CD14-positive monocyte (primary cell): ENCODE data around the gene PHACTR3. TPM values are rescaled to one million over a fixed set of nuclear protein-coding genes. Genes with fewer than 3 reads are reported as not detected.

Experiments
- DNase-seq, 3 donors: peaks; one replicate each; pipeline ENCODE4 v3.0.0-alpha.2; 2011 to 2022
- H2AFZ ChIP-seq: 2 replicates; pipeline ENCODE4 v1.6.0; 2012; ENCODE audit warnings: mild to moderate bottlenecking, low read depth, low read length, inconsistent platforms; ENCODE audit not compliant: insufficient read depth, poor library complexity, severe bottlenecking
- H3K27ac ChIP-seq, 2 donors: 1 replicate in 1 of 2; 2 replicates in 1 of 2; pipeline ENCODE4 v1.5.1; 2012 to 2013; ENCODE audit warnings: low read length in 2 of 2, control low read depth in 1 of 2, inconsistent platforms in 1 of 2, low read depth in 1 of 2, mild to moderate bottlenecking in 1 of 2
- H3K27me3 ChIP-seq, 2 donors: one replicate each; pipeline versions ENCODE4 v1.6.0 to v1.6.1; 2011 to 2013; ENCODE audit warnings: low read length in 2 of 2; ENCODE audit not compliant: control insufficient read depth in 2 of 2, insufficient read depth in 2 of 2
- H3K36me3 ChIP-seq, 2 donors: replicated peaks in 1 of 2; 1 replicate in 1 of 2; 2 replicates in 1 of 2; pipeline versions ENCODE4 v1.5.1 to v1.6.1; 2012 to 2013; ENCODE audit warnings: low read length in 2 of 2, control low read depth in 1 of 2, inconsistent platforms in 1 of 2, mild to moderate bottlenecking in 1 of 2; ENCODE audit not compliant: insufficient read depth in 2 of 2, control insufficient read depth in 1 of 2
- H3K4me1 ChIP-seq, 2 donors: 1 replicate in 1 of 2; 2 replicates in 1 of 2; pipeline versions ENCODE4 v1.5.1 to v1.6.1; 2012 to 2013; ENCODE audit warnings: low read length in 2 of 2, control low read depth in 1 of 2, inconsistent platforms in 1 of 2, mild to moderate bottlenecking in 1 of 2, moderate library complexity in 1 of 2; ENCODE audit not compliant: insufficient read depth in 2 of 2, control insufficient read depth in 1 of 2
- H3K4me2 ChIP-seq: replicated peaks from 2 replicates; pipeline ENCODE3; 2012; ENCODE audit warnings: low read length, moderate library complexity, mild to moderate bottlenecking; ENCODE audit not compliant: poor library complexity, severe bottlenecking; ENCODE audit errors: extremely low read depth
- H3K4me3 ChIP-seq, 3 experiments: fragments of 200-600 bp in 1 of 3; sonication (generic) in 1 of 3; replicated peaks in 1 of 3; 1 replicate in 2 of 3; 2 replicates in 1 of 3; pipeline ENCODE4 v1.5.1; 2011 to 2013; ENCODE audit warnings: low read length in 3 of 3, mild to moderate bottlenecking in 3 of 3, control low read depth in 2 of 3, low read depth in 2 of 3, inconsistent platforms in 1 of 3, moderate library complexity in 1 of 3
- H3K79me2 ChIP-seq: 2 replicates; pipeline ENCODE4 v1.6.0; 2012; ENCODE audit warnings: mild to moderate bottlenecking, control low read depth, inconsistent platforms, low read length, moderate library complexity; ENCODE audit not compliant: insufficient read depth
- H3K9ac ChIP-seq: 2 replicates; pipeline ENCODE4 v1.6.0; 2017; ENCODE audit warnings: low read length, mild to moderate bottlenecking; ENCODE audit not compliant: insufficient read depth, poor library complexity, severe bottlenecking
- H3K9me3 ChIP-seq, 2 donors: replicated peaks in 1 of 2; 1 replicate in 1 of 2; 2 replicates in 1 of 2; pipeline versions ENCODE4 v1.5.1 to v1.6.1; 2012 to 2013; ENCODE audit warnings: low read length in 2 of 2, control low read depth in 1 of 2; ENCODE audit not compliant: control insufficient read depth in 1 of 2, insufficient read depth in 1 of 2
- H4K20me1 ChIP-seq: 2 replicates; pipeline ENCODE4 v1.6.0; 2012; ENCODE audit warnings: mild to moderate bottlenecking, low read length, control low read depth, moderate library complexity; ENCODE audit not compliant: insufficient read depth
- H3K27ac Mint-ChIP-seq, 7 donors: one replicate each; pipeline ENCODE4 v1.8.0; 2020; ENCODE audit warnings: mild to moderate bottlenecking in 7 of 7, mixed read lengths in 7 of 7, moderate library complexity in 6 of 7, inconsistent platforms in 2 of 7
- H3K27me3 Mint-ChIP-seq, 3 donors: one replicate each; pipeline ENCODE4 v1.8.0; 2021 to 2022; ENCODE audit warnings: low read depth in 3 of 3, mild to moderate bottlenecking in 3 of 3, mixed read lengths in 3 of 3, moderate library complexity in 3 of 3, inconsistent platforms in 1 of 3
- H3K36me3 Mint-ChIP-seq, 2 donors: one replicate each; pipeline ENCODE4 v1.8.0; 2020; ENCODE audit warnings: mixed read lengths in 2 of 2, inconsistent platforms in 1 of 2, mild to moderate bottlenecking in 1 of 2
- H3K4me1 Mint-ChIP-seq: one replicate; pipeline ENCODE4 v1.8.0; 2020; ENCODE audit warnings: mild to moderate bottlenecking, mixed read lengths
- H3K4me3 Mint-ChIP-seq, 2 donors: one replicate each; pipeline ENCODE4 v1.8.0; 2020; ENCODE audit warnings: mild to moderate bottlenecking in 2 of 2, mixed read lengths in 2 of 2, moderate library complexity in 1 of 2
- H3K9me3 Mint-ChIP-seq, 7 donors: one replicate each; pipeline ENCODE4 v1.8.0; 2020 to 2022; ENCODE audit warnings: mixed read lengths in 7 of 7, mild to moderate bottlenecking in 6 of 7, moderate library complexity in 6 of 7, inconsistent platforms in 2 of 7
- CTCF ChIP-seq: fragments of 200-600 bp; IDR thresholded peaks from one replicate; pipeline ENCODE4 v1.8.0; 2022; ENCODE audit warnings: antibody characterized with exemption, mild to moderate bottlenecking
- WGBS: methylation state at CpG from one replicate; pipeline ENCODE4 v1.1.5; 2013; ENCODE audit warnings: missing lambda C conversion rate; ENCODE audit not compliant: insufficient coverage; 5-methylcytosine and 5-hydroxymethylcytosine counted together
- intact Hi-C, 2 donors: fragments of 100-400 bp; cut with micrococcal nuclease; formaldehyde crosslinking; loops; one replicate each; pipeline versions ENCODE4 v1.15.0 to v1.15.1; 2023
- polyA plus RNA-seq, 3 donors: library from polyadenylated mRNA; depleted of rRNA in 1 of 3; unstranded in 2 of 3; stranded (reverse) in 1 of 3; fragments of 300-500 nt in 2 of 3; fragments of >200 nt in 1 of 3; fragmentation: Illumina TruSeq in 2 of 3; gene quantifications; 1 replicate in 2 of 3; 2 replicates in 1 of 3; pipeline ENCODE4 v1.2.3, GENCODE V29; 2012 to 2021

The PHACTR3 gene
- polyA plus RNA-seq, 3 donors: 0.11 to 0.17 TPM; not detected in 1

- H4K20me1 ChIP-seq: no peaks in the 10 kb centered on the region
- H3K27ac Mint-ChIP-seq: no peak overlapping the region
- H3K27me3 Mint-ChIP-seq: peaks cover 35 to 49% (median 40%) of the 10 kb centered on the region in 3 donors
- no peak overlapping the region for H2AFZ ChIP-seq
- H3K27me3 ChIP-seq: peaks cover 6 to 38% of the 10 kb centered on the region in 2 donors
- WGBS: no CpG with 5 or more reads among the region's 4 CpGs
- peaks cover 6% of the 10 kb centered on the region for H3K4me1 Mint-ChIP-seq
- intact Hi-C loops: loop anchor here in 1 of 2 donors (5.0 kb wide), 1 partner anchor 180 kb away; no protein-coding TSS in a partner anchor
- H3K27ac ChIP-seq: no peak overlapping the region
- H3K4me3 ChIP-seq: no peak overlapping the region
- no peak for DNase-seq
- H3K4me1 ChIP-seq: peaks cover 4 to 6% of the 10 kb centered on the region in 2 donors
- no peaks in the 10 kb centered on the region for H3K79me2 ChIP-seq
- no peak overlapping the region for H3K4me2 ChIP-seq
- H3K36me3 Mint-ChIP-seq: peaks cover 0 to 3% of the 10 kb centered on the region in 2 donors
- H3K9ac ChIP-seq: no peak overlapping the region
- H3K4me3 Mint-ChIP-seq: no peak overlapping the region
- no peaks in the 10 kb centered on the region for H3K9me3 ChIP-seq
- no peak for TF ChIP-seq CTCF
- peaks cover 0 to 6% (median 0%) of the 10 kb centered on the region in 7 donors for H3K9me3 Mint-ChIP-seq
- no peaks in the 10 kb centered on the region for H3K36me3 ChIP-seq
Measured at GRCh38 chr20:59572515-59572914, 31.8 kb upstream of the PHACTR3 start.

- Histone ChIP-seq H3K27ac (no peak overlapping the region), H3K4me3 (no peak overlapping the region), H3K4me2 (no peak overlapping the region), H3K9me3 (no peaks in the 10 kb centered on the region), H3K4me1 (peaks cover 4 to 6% of the 10 kb centered on the region in 2 donors), H2AFZ (no peak overlapping the region), H3K9ac (no peak overlapping the region), H3K36me3 (no peaks in the 10 kb centered on the region), H3K79me2 (no peaks in the 10 kb centered on the region), H4K20me1 (no peaks in the 10 kb centered on the region), H3K27me3 (peaks cover 11 to 51% of the 10 kb centered on the region in 2 donors)
- no peak for DNase-seq
- intact Hi-C loops: loop anchor here in 1 of 2 donors (5.0 kb wide), 1 partner anchor 178 kb away; no protein-coding TSS in a partner anchor
- H3K27ac Mint-ChIP-seq: no peak overlapping the region
- H3K4me1 Mint-ChIP-seq: peaks cover 6% of the 10 kb centered on the region
- WGBS: 97% methylated on average over 4 of the region's 8 CpGs
- no peak overlapping the region for H3K4me3 Mint-ChIP-seq
- H3K27me3 Mint-ChIP-seq: peaks cover 46 to 62% (median 50%) of the 10 kb centered on the region in 3 donors
- H3K9me3 Mint-ChIP-seq: peaks cover 0 to 9% (median 2%) of the 10 kb centered on the region in 7 donors
- TF ChIP-seq CTCF: no peak
- H3K36me3 Mint-ChIP-seq: peaks cover 0 to 3% of the 10 kb centered on the region in 2 donors
Measured at GRCh38 chr20:59573837-59574236, 30.5 kb upstream of the PHACTR3 start.
